Ascending aorta (tissue), 2 donors: ENCODE results near the gene GPR37L1. TPM values are rescaled to one million over a fixed set of nuclear protein-coding genes. Genes with fewer than 3 reads are reported as not detected.
"Not testable (repeated sequence)": the region's sequence is repeated elsewhere in the genome, so short reads cannot be mapped to it uniquely, and the experiment has no call there.

Experiments used
- DNase-seq, 2 donors: peaks; one replicate each; pipeline ENCODE4 v3.0.0-alpha.2; 2019; ENCODE audit warnings: low spot score in 2 of 2
- H3K27ac ChIP-seq, 2 donors: fragments of 200-600 bp; sonication (generic); one replicate each; pipeline ENCODE4 v1.5.1; 2016 to 2017; ENCODE audit warnings: mild to moderate bottlenecking in 1 of 2
- H3K27me3 ChIP-seq: fragments of 200-600 bp; sonication (generic); one replicate; pipeline ENCODE4 v1.5.1; 2017
- H3K36me3 ChIP-seq, 2 donors: fragments of 200-600 bp; sonication (generic); one replicate each; pipeline ENCODE4 v1.5.1; 2016
- H3K4me1 ChIP-seq, 2 donors: fragments of 200-600 bp; sonication (generic); one replicate each; pipeline ENCODE4 v1.5.1; 2016 to 2017; ENCODE audit warnings: mild to moderate bottlenecking in 1 of 2
- H3K4me3 ChIP-seq, 2 donors: fragments of 200-600 bp; sonication (generic); one replicate each; pipeline ENCODE4 v1.5.1; 2016 to 2017; ENCODE audit warnings: mild to moderate bottlenecking in 1 of 2
- H3K9me3 ChIP-seq, 2 donors: fragments of 200-600 bp; sonication (generic); one replicate each; pipeline ENCODE4 v1.5.1; 2016
- intact Hi-C: fragments of 100-400 bp; cut with DNase I; formaldehyde crosslinking; loops from one replicate; pipeline ENCODE4 v1.15.1; 2023
- total RNA-seq: library from RNA; depleted of rRNA; stranded (reverse); fragments of >200 nt; gene quantifications from one replicate; pipeline ENCODE4 v1.1.0, GENCODE V29; 2016
- TF ChIP-seq, protein P1 (sequence below), 3 experiments: fragments of 200-600 bp in 2 of 3; fragments of 450-650 bp in 1 of 3; sonication (generic) in 2 of 3; IDR thresholded peaks; one replicate each; pipeline ENCODE4 v1.5.1; 2016 to 2019; ENCODE audit warnings: antibody characterized with exemption in 3 of 3, mild to moderate bottlenecking in 1 of 3, moderate library complexity in 1 of 3

The GPR37L1 gene
- total RNA-seq, 1 donor from 2014 or later = not detected

DNA sequence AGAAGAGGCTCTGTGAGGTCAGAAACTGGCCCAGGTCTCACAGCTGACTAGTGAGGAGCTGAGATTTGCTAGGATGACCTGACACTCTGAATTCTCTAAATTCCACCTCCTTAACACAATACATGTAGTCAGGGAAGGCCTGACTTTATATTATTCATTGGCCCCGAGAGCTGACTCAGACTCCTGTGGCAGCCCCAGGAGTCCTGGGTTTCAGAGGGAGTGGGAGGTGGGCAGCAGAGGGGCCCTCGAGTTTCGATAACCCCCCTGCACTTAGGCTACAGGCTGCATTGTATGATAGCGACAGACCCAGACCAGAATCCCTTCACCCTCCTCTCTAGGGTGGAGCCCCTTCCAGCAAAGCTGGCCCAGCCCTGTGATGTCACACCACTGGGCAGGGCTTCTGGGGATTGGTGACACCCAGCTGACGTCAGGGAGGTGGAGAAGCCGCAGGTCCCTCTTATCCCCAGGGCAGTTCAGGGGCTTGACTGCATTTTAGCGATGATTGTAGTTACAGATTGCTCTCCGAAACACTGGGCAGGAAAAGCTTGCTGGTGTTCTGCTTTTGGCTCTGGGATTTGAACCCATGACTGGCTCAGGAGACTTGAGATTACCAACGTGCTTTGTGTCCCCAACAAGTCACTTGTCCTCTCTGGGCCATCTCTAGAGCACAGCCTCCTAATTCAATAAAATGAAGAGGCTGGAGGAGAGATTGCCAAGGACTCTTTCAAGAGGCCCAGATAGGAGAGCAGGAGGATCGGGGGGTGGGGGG, 17.0 kb upstream of the GPR37L1 start:
- TF ChIP-seq, protein P1, sequence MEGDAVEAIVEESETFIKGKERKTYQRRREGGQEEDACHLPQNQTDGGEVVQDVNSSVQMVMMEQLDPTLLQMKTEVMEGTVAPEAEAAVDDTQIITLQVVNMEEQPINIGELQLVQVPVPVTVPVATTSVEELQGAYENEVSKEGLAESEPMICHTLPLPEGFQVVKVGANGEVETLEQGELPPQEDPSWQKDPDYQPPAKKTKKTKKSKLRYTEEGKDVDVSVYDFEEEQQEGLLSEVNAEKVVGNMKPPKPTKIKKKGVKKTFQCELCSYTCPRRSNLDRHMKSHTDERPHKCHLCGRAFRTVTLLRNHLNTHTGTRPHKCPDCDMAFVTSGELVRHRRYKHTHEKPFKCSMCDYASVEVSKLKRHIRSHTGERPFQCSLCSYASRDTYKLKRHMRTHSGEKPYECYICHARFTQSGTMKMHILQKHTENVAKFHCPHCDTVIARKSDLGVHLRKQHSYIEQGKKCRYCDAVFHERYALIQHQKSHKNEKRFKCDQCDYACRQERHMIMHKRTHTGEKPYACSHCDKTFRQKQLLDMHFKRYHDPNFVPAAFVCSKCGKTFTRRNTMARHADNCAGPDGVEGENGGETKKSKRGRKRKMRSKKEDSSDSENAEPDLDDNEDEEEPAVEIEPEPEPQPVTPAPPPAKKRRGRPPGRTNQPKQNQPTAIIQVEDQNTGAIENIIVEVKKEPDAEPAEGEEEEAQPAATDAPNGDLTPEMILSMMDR (IDR thresholded peaks at IDR 0.05) = no peak
- no peaks in the 10 kb centered on the region for H3K36me3 ChIP-seq
- no peak overlapping the region for H3K27ac ChIP-seq
- intact Hi-C loops = no loop called here
- H3K27me3 ChIP-seq = no peaks in the 10 kb centered on the region
- no peaks in the 10 kb centered on the region for H3K4me1 ChIP-seq
- no peaks in the 10 kb centered on the region for H3K9me3 ChIP-seq
- DNase-seq = no peak
- no peak overlapping the region for H3K4me3 ChIP-seq

DNA sequence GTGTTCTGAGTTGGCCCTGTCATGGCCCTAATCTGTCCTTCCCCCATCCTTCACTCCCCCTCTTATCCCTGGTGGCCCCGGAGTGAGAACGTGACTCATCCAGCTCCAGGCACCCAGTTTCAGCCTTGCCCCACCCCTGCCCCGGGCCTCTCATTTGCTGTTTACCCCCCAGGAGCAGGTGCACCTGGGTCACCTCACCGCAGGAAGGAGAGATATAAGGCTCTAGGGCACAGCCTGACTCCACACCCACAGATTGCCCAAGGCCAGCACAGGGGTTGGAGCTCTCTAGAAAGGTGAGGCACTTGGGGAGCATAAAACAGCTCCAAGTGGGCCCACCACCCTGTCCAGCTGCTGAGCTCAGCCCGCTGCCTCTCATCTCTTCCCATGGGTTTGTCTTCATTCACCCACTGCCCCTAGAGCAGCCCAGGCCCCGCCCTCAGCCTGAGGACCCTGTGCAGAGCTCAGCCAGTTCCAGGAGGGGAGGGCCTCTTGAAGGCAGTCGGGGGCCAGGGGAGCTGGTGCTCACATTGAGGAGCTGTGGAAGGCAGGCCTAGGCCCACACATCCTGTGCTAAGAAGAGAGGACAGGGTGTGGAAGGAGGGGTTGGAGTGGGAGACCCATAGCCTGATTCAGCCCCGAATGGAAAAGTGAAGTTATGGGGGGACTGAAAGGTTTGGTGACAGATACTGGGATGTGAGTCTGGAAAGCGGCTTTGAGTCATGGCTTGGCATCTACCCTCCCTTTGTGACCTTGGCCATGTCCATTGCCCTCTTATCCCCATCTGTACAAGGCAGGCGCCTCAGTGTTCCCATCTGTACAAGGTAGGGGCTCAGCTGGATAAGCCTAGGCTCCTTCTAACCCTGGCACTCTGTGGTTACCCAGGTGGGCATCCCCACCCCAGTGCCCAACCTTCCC, 16.1 kb upstream of the GPR37L1 start:
- H3K4me1 ChIP-seq = no peaks in the 10 kb centered on the region
- DNase-seq = no peak
- no peaks in the 10 kb centered on the region for H3K36me3 ChIP-seq
- intact Hi-C loops = no loop called here
- H3K27me3 ChIP-seq = no peaks in the 10 kb centered on the region
- H3K27ac ChIP-seq = no peak overlapping the region
- no peaks in the 10 kb centered on the region for H3K9me3 ChIP-seq
- TF ChIP-seq, protein P1 (IDR thresholded peaks at IDR 0.05) = no peak
- no peak overlapping the region for H3K4me3 ChIP-seq

DNA sequence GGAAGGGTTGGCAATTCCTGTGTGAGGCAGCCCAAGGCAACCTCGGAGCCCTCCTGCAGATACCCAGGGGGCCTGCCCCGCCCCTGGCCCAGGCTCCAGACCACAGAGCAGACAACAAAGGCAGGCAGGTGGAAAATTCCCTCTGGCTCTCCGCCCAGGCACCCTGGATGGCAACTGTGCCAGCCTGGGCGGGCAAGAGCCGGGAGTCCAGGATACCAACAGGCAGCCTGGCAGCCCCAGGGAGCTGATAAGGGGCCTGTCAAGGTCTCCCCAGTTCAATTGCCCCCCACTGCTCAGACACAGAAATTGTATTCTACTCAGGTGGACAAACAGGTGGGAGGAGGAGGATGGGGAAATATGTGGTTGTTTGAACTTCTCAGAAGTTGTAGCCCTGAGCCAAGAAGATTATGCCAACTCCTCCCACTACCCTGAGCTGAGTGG, 15.4 kb upstream of the GPR37L1 start:
- intact Hi-C loops = no loop called here
- no peak overlapping the region for H3K27ac ChIP-seq
- no peaks in the 10 kb centered on the region for H3K9me3 ChIP-seq
- H3K4me3 ChIP-seq = no peak overlapping the region
- peaks cover 0 to under 1% of the 10 kb centered on the region in 2 donors for H3K4me1 ChIP-seq
- no peaks in the 10 kb centered on the region for H3K36me3 ChIP-seq
- no peak for DNase-seq
- no peaks in the 10 kb centered on the region for H3K27me3 ChIP-seq
- TF ChIP-seq, protein P1 (IDR thresholded peaks at IDR 0.05) = no peak

DNA sequence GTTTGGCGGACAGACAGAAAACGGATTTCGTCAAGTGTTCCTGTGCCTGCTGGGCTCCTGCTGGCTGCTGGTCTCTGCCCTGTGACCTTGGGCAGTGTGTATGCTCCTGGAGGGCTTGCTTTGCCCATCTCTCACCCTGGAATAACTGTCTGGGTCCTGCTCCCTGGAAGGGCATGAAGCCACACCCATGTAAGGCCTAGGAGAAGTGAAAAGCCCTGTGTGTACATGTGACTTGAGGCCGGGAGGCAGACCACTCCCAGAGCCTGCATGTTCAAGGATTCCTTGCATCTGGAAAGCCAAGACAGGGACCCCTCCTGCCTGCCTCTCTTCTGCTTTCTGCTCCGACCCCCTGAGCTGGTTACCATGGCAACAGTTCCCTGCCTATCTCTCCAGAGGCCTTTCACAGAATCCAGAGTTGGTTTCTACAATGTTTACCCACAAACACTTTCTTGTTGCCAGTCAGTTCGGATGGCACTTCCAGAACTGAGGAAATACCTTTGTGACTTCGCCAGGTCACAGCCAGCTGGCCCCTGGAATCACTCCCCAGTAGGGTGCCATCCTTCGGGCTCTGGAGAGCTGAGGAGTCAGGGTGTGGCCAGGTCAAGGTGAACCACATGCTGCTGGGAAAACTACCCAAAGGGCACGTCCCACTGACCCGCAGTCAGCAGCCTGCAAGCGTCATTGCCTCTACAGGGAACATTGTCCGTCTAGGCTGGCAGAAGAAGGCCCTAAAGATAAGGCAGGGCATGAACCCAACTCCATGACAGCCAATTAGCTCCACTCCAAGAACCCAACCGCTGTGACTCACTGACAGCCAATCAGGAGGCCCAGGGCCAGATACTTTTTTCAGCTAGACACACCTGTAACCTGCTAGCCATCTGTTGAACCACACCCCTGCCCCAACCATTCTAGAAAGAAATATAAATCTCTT, 14.7 kb upstream of the GPR37L1 start:
- intact Hi-C loops = no loop called here
- H3K9me3 ChIP-seq = no peaks in the 10 kb centered on the region
- DNase-seq = no peak
- peaks cover 0 to 7% of the 10 kb centered on the region in 2 donors for H3K4me1 ChIP-seq
- TF ChIP-seq, protein P1 (IDR thresholded peaks at IDR 0.05) = no peak
- H3K4me3 ChIP-seq = no peak overlapping the region
- H3K36me3 ChIP-seq = no peaks in the 10 kb centered on the region
- H3K27ac ChIP-seq = no peak overlapping the region
- H3K27me3 ChIP-seq = no peaks in the 10 kb centered on the region

DNA sequence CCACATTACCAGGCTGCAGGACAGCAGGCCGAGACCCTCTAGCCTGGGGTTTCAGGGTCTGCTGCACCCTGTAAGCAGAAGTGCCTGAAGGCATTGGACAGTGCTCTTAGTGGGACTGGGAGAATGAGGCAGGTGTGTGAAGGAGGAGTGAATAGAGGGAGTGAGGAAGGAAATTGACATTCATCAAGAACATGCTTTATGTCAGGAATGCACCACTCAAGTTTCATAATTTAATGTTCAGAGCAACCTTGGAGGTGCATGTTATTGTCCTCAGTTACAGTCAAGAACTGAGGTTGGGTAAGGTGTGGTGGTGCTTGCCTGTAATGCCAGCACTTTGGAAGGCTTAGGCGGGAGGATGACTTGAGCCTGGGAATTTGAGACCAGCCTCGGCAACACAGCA, 11.7 kb upstream of the GPR37L1 start:
- no peaks in the 10 kb centered on the region for H3K36me3 ChIP-seq
- no peak for DNase-seq
- no peak overlapping the region for H3K4me3 ChIP-seq
- TF ChIP-seq, protein P1 (IDR thresholded peaks at IDR 0.05) = no peak
- no peak overlapping the region for H3K27ac ChIP-seq
- peaks cover 9 to 14% of the 10 kb centered on the region in 2 donors for H3K4me1 ChIP-seq
- H3K9me3 ChIP-seq = no peaks in the 10 kb centered on the region
- intact Hi-C loops = no loop called here
- no peaks in the 10 kb centered on the region for H3K27me3 ChIP-seq

DNA sequence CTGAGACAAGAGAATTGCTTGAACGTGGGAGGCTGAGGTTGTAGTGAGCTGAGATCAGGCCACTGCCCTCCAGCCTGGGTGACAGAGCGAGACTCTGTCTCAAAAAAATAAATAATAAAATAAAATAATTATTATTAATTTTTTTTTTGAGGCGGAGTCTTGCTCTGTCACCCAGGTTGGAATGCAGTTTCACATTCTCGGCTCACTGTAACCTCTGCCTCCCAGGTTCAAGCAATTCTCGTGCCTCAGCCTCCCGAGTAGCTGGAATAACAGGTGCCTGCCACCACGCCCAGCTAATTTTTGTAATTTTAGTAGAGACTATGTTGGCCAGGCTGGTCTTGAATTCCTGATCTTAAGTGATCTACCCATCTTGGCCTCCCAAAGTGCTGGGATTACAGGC, 11.1 kb upstream of the GPR37L1 start:
- intact Hi-C loops, H3K9me3 ChIP-seq, DNase-seq, H3K27ac ChIP-seq, H3K4me3 ChIP-seq, H3K27me3 ChIP-seq, H3K36me3 ChIP-seq: not testable (repeated sequence)
- H3K4me1 ChIP-seq = peaks cover 9 to 14% of the 10 kb centered on the region in 2 donors
